K562 (cell line): Measurements from ENCODE around the gene MIF. TPM values are rescaled to one million over a fixed set of nuclear protein-coding genes. Genes with fewer than 3 reads are reported as not detected.
A peak's percentile ranks its signal among the peaks of the same experiment; 100 is the strongest.

ENCODE experiments used
- ATAC-seq: fragments of 200-7000 bp; cut with Tn5 transposase; 3 replicates; pipeline ENCODE4 v1.9.1; 2020; ENCODE audit warnings: moderate library complexity
- BruUV-seq: library from RNA; stranded (reverse); fragments of 400-500 nt; replicated peaks from 2 replicates; lab custom pipeline; 2021; lab: Mats Ljungman, UMichigan
- CTCF ChIA-PET: fragments of 300-600 bp; formaldehyde crosslinking; extraction: SDS; loops from one replicate; lab custom pipeline; 2021; ENCODE audit warnings: low intra/inter-chr PET ratio; lab: Yijun Ruan, JAX
- POLR2A ChIA-PET: fragments of 300-600, 350-650 bp; sonication (Branson Sonifier 250); formaldehyde crosslinking; extraction: SDS; loops from one replicate; lab custom pipeline; 2021; ENCODE audit warnings: antibody characterized with exemption, inconsistent platforms; lab: Yijun Ruan, JAX
- DNase-seq, 4 experiments: peaks; one replicate each; pipeline versions ENCODE4 v3.0.0 to v3.0.0-alpha.2; 2011 to 2018; ENCODE audit warnings: low spot score in 3 of 4, mixed read lengths in 3 of 4; ENCODE audit errors: extremely low read depth in 1 of 4
- FAIRE-seq: peaks from 2 replicates; lab custom pipeline; 2011; peaks lifted over from hg19 to GRCh38; lab: Jason Lieb, UNC
- H2AFZ ChIP-seq: 2 replicates; pipeline ENCODE4 v1.6.0; 2011; ENCODE audit warnings: low read depth, low read length, control low read depth, inconsistent platforms
- H3K27ac ChIP-seq: fragments of 200-600 bp; 3 replicates; pipeline ENCODE4 v1.8.0; 2011; ENCODE audit warnings: low read depth, mild to moderate bottlenecking, control low read depth, inconsistent platforms, low read length, moderate library complexity, mixed read lengths; ENCODE audit errors: extremely low read depth
- H3K27me3 ChIP-seq, 2 experiments: fragments of 300-600 bp in 1 of 2; 2 replicates in 1 of 2; 3 replicates in 1 of 2; pipeline versions ENCODE4 v1.6.0 to v1.8.0; 2011; ENCODE audit warnings: inconsistent platforms in 2 of 2, low read length in 2 of 2, mild to moderate bottlenecking in 1 of 2, mixed read lengths in 1 of 2, moderate library complexity in 1 of 2; ENCODE audit not compliant: control insufficient read depth in 2 of 2, insufficient read depth in 2 of 2
- H3K36me3 ChIP-seq: fragments of 300-600 bp; 3 replicates; pipeline ENCODE4 v1.8.0; 2011; ENCODE audit warnings: mild to moderate bottlenecking, low read length, inconsistent platforms; ENCODE audit not compliant: control insufficient read depth, insufficient read depth
- H3K4me1 ChIP-seq, 2 experiments: fragments of 200-600 bp in 1 of 2; replicated peaks in 1 of 2; 2 replicates in 1 of 2; 3 replicates in 1 of 2; pipeline versions ENCODE4 v1.5.1 to v1.8.0; 2011; ENCODE audit warnings: inconsistent platforms in 2 of 2, low read length in 2 of 2, mild to moderate bottlenecking in 1 of 2, mixed read lengths in 1 of 2, moderate library complexity in 1 of 2; ENCODE audit not compliant: control insufficient read depth in 2 of 2, insufficient read depth in 2 of 2
- H3K4me2 ChIP-seq: 2 replicates; pipeline ENCODE4 v1.6.1; 2011; ENCODE audit warnings: low read length, control low read depth, inconsistent platforms, mixed read lengths; ENCODE audit not compliant: insufficient read depth
- H3K4me3 ChIP-seq: fragments of 200-600 bp; sonication (generic), shearing (Covaris generic); 2 replicates; pipeline ENCODE4 v1.5.1; 2016; ENCODE audit warnings: control low read depth, inconsistent platforms
- H3K79me2 ChIP-seq: fragments of 200-600 bp; 3 replicates; pipeline ENCODE4 v1.8.0; 2011; ENCODE audit warnings: low read length, inconsistent platforms; ENCODE audit not compliant: control insufficient read depth, insufficient read depth
- H3K9ac ChIP-seq, 2 experiments: 2 replicates each; pipeline versions ENCODE4 v1.6.0 to v1.6.1; 2011; ENCODE audit warnings: low read depth in 2 of 2, low read length in 2 of 2, control low read depth in 1 of 2, inconsistent platforms in 1 of 2, mild to moderate bottlenecking in 1 of 2, mixed read lengths in 1 of 2; ENCODE audit not compliant: insufficient read depth in 1 of 2
- H3K9me1 ChIP-seq: one replicate; pipeline ENCODE4 v1.6.0; 2011; ENCODE audit warnings: inconsistent platforms, mild to moderate bottlenecking, low read length, moderate library complexity; ENCODE audit not compliant: control insufficient read depth, insufficient read depth
- H3K9me3 ChIP-seq: replicated peaks from 2 replicates; pipeline ENCODE4 v1.5.1; 2011; ENCODE audit warnings: low read depth, low read length, inconsistent platforms; ENCODE audit not compliant: control insufficient read depth, insufficient read depth
- H4K20me1 ChIP-seq: replicated peaks from 2 replicates; pipeline ENCODE4 v1.6.1; 2011; ENCODE audit warnings: low read length, inconsistent platforms, mixed read lengths; ENCODE audit not compliant: control insufficient read depth, insufficient read depth
- CEBPG ChIP-seq, 3 experiments: fragments of 200-800 bp in 1 of 3; sonication (Bioruptor generic) in 1 of 3; sonication (generic) in 1 of 3; formaldehyde crosslinking in 1 of 3; IDR thresholded peaks in 2 of 3; conservative IDR thresholded peaks in 1 of 3; 2 replicates each; pipeline versions ENCODE4 v1.6.1 to v1.8.0; 2016 to 2022; ENCODE audit warnings: missing compliant biosample characterization in 2 of 3, missing genetic modification characterization in 2 of 3, mild to moderate bottlenecking in 1 of 3, missing genetic modification reagents in 1 of 3
- CREB1 ChIP-seq, 2 experiments: sonication (generic) in 1 of 2; formaldehyde crosslinking in 1 of 2; IDR thresholded peaks; 2 replicates each; pipeline versions ENCODE4 v1.6.1 to v1.8.0; 2012 to 2022; ENCODE audit warnings: inconsistent platforms in 1 of 2, mild to moderate bottlenecking in 1 of 2, missing genetic modification reagents in 1 of 2, moderate library complexity in 1 of 2
- DEAF1 ChIP-seq: fragments of 450-650 bp; formaldehyde crosslinking; IDR thresholded peaks from 2 replicates; pipeline ENCODE4 v1.4.0; 2020; ENCODE audit warnings: mild to moderate bottlenecking, moderate library complexity
- KAT7 ChIP-seq: sonication (generic); formaldehyde crosslinking; IDR thresholded peaks from 2 replicates; pipeline ENCODE4 v1.8.0; 2022; ENCODE audit warnings: missing genetic modification reagents, mild to moderate bottlenecking, borderline replicate concordance
- NRF1 ChIP-seq, 2 experiments: fragments of 450-650 bp; IDR thresholded peaks in 1 of 2; conservative IDR thresholded peaks in 1 of 2; 2 replicates each; pipeline ENCODE4 v1.6.1; 2014; ENCODE audit warnings: mild to moderate bottlenecking in 2 of 2
- PHF8 ChIP-seq: fragments of 200-600 bp; sonication (generic); IDR thresholded peaks from 2 replicates; pipeline ENCODE4 v1.6.1; 2012; ENCODE audit warnings: mixed run types, mild to moderate bottlenecking, inconsistent platforms, low read length, moderate library complexity, borderline replicate concordance
- POLR2B ChIP-seq: fragments of 450-650 bp; IDR thresholded peaks from 2 replicates; pipeline ENCODE4 v1.6.1; 2018; ENCODE audit warnings: low read depth; ENCODE audit not compliant: partially characterized antibody
- RAD51 ChIP-seq: fragments of 450-650 bp; IDR thresholded peaks from 2 replicates; pipeline ENCODE4 v1.7.1; 2016; ENCODE audit warnings: low read depth, mild to moderate bottlenecking, borderline replicate concordance
- SMARCE1 ChIP-seq: fragments of 450-650 bp; IDR thresholded peaks from 2 replicates; pipeline ENCODE4 v1.7.1; 2016; ENCODE audit warnings: mild to moderate bottlenecking
- XRCC3 ChIP-seq: fragments of 450-650 bp; IDR thresholded peaks from 2 replicates; pipeline ENCODE4 v1.6.1; 2017; ENCODE audit warnings: mild to moderate bottlenecking, moderate library complexity
- YY1 ChIP-seq, 3 experiments: IDR thresholded peaks; 2 replicates each; pipeline ENCODE4 v1.6.1; 2011; ENCODE audit warnings: low read length in 2 of 3, mild to moderate bottlenecking in 2 of 3, moderate library complexity in 2 of 3, borderline replicate concordance in 1 of 3, control low read depth in 1 of 3, low read depth in 1 of 3; ENCODE audit not compliant: insufficient read depth in 3 of 3, insufficient replicate concordance in 2 of 3, control insufficient read depth in 1 of 3, insufficient read length in 1 of 3; ENCODE audit errors: extremely low read depth in 1 of 3
- ZNF316 ChIP-seq: fragments of 450-650 bp; IDR thresholded peaks from 2 replicates; pipeline ENCODE4 v1.6.1; 2016
- WGBS: fragments of 100-300 bp; shearing (Covaris generic); methylation state at CpG from one replicate; pipeline ENCODE4 v1.1.6; 2016; ENCODE audit warnings: low coverage, mixed read lengths; ENCODE audit not compliant: insufficient coverage; ENCODE audit errors: missing lambda C conversion rate; 5-methylcytosine and 5-hydroxymethylcytosine counted together
- in situ Hi-C: fragments of 300-500 bp; cut with MboI; formaldehyde crosslinking; loops from 4 replicates; pipeline ENCODE4 v1.15.0; 2018; ENCODE audit warnings: inconsistent platforms, mixed read lengths
- intact Hi-C: fragments of 100-400 bp; cut with micrococcal nuclease; formaldehyde crosslinking; loops from 2 replicates; pipeline ENCODE4 v1.14.2; 2022
- polyA plus RNA-seq, 8 experiments: library from polyadenylated mRNA; depleted of rRNA in 4 of 8; stranded (reverse) in 5 of 8; unstranded in 3 of 8; fragments of >200 nt; fragmentation: Nextera tagmentation in 2 of 8; fragmentation: Illumina TruSeq in 1 of 8; extraction: Ambion mirVana in 2 of 8; extraction: Trizol in 1 of 8; gene quantifications; 2 replicates each; pipeline versions ENCODE4 v1.2.1 to v1.2.3, GENCODE V29; 2011 to 2014; ENCODE audit warnings: inconsistent platforms in 1 of 8, missing spikeins in 1 of 8
- total RNA-seq, 7 experiments: library from RNA; depleted of rRNA in 6 of 7; stranded (reverse); fragments of >200 nt in 6 of 7; fragmentation: Illumina TruSeq in 2 of 7; extraction: Trizol in 2 of 7; gene quantifications; 2 replicates each; pipeline versions ENCODE4 v1.2.1 to v1.2.3, GENCODE V29; 2011 to 2021; ENCODE audit warnings: low replicate concordance in 1 of 7
- TF ChIP-seq, protein P1 (sequence below): sonication (generic); formaldehyde crosslinking; IDR thresholded peaks from 2 replicates; pipeline ENCODE4 v1.8.0; 2023; ENCODE audit warnings: mild to moderate bottlenecking, missing genetic modification reagents

Gene MIF
- total and polyA plus RNA-seq, 9 of the 15 experiments (the other 6 are each of a cell fraction or from before 2014, with no cell fraction given) = 7.4 to 666 (median 193) TPM

DNA sequence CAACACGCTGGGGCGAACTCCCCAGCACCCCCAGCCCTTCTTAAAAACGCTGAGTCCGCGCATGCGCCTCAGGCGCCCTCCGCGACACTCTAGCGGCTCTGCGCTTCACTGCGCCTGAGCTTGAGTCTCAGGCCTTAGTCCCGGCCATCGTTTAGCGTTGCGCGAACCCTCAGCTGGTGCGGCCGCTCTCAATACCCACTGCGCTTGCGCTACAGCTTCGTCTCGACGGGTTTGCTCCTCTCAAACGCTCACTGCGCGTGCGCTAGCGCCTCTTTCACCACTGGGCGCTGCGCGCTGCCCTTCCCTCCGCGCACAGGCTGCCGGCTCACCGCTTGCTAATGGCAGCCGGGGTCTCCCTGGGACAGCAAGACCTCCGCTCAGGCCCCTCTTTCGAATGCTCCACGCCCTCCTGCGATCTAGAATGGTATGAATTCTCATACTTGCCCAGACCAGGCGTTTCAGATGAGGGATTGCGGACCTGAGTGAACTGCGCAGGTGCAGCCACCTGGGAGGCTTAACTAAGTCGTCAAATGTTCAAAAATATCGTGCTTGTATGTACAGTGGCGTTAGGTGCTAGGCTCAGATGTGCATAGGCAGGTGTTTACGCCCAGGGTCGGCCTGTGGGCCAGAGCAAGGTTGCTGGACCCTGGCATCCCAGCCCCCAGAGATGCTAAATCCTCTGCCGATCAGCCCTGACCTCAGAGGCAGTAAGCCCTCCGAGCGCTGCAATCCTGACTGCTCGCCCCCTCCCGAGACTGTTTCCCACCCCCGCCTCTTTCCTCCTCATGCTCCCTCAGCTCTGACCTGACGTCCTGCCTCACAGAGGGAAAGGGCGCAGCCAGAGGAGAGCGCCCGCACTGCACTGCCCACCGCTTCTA is 36.3 kb upstream of the MIF start, which contains the start of gene SLC2A11:
SLC2A11 (plus strand) TSS at position 270 of the 878 bp plus-strand sequence; CDS start at position 395, 125 bp downstream.
- ATAC-seq (peak; percentile 99), DNase-seq (peak; percentile 84 to 96 (median 90)), FAIRE-seq (peak; percentile 93)
- H3K4me3 ChIP-seq = peak within 1 kb of the TSS; percentile 51
- 2% methylated on average over 49 of the region's 60 CpGs for WGBS
- no peaks in the 10 kb centered on the region for H3K79me2 ChIP-seq
- H3K36me3 ChIP-seq = no peaks in the 10 kb centered on the region
- ChIA-PET CTCF (no interaction called here), POLR2A (interaction anchor here (0.6 to 1.1 kb wide), 2 partner anchors 38 to 1056 kb away, joined by 3 read pairs; no protein-coding TSS in a partner anchor)
- in situ Hi-C loops (loop anchor here (25.0 kb wide), 1 partner anchor 546 kb away; no protein-coding TSS in a partner anchor), intact Hi-C loops (no loop called here)
- no peaks in the 10 kb centered on the region for H3K27me3 ChIP-seq
- H3K4me2 ChIP-seq = peak within 1 kb of the TSS; percentile 89
- H2AFZ ChIP-seq = peak within 1 kb of the TSS; percentile 94
- H4K20me1 ChIP-seq = no peaks in the 10 kb centered on the region
- peak within 1 kb of the TSS; percentile 38 for H3K27ac ChIP-seq
- BruUV-seq = TSS peak; percentile 75
- peak within 1 kb of the TSS; percentile 60 to 91 for H3K9ac ChIP-seq
- no peaks in the 10 kb centered on the region for H3K9me3 ChIP-seq
- H3K4me1 ChIP-seq = peaks cover 0 to 19% of the 10 kb centered on the region in 2 experiments; a peak in 3 of 5 replicates
- no peaks in the 10 kb centered on the region for H3K9me1 ChIP-seq
- 0 out of 2 replicates have a peak, but pooled peaks have one; percentile 63 for TF ChIP-seq KAT7 (CRISPR knock-in tag)
- TF ChIP-seq YY1 (IDR thresholded peaks at IDR 0.05; ENCODE audit: borderline replicate concordance in 1 of 3, control insufficient read depth in 1 of 3, extremely low read depth in 1 of 3, insufficient read depth in 3 of 3, insufficient read length in 1 of 3, insufficient replicate concordance in 2 of 3, low read depth in 1 of 3, low read length in 2 of 3) = peak in 1 of 3 experiments; percentile 65
- TF ChIP-seq, protein P1, sequence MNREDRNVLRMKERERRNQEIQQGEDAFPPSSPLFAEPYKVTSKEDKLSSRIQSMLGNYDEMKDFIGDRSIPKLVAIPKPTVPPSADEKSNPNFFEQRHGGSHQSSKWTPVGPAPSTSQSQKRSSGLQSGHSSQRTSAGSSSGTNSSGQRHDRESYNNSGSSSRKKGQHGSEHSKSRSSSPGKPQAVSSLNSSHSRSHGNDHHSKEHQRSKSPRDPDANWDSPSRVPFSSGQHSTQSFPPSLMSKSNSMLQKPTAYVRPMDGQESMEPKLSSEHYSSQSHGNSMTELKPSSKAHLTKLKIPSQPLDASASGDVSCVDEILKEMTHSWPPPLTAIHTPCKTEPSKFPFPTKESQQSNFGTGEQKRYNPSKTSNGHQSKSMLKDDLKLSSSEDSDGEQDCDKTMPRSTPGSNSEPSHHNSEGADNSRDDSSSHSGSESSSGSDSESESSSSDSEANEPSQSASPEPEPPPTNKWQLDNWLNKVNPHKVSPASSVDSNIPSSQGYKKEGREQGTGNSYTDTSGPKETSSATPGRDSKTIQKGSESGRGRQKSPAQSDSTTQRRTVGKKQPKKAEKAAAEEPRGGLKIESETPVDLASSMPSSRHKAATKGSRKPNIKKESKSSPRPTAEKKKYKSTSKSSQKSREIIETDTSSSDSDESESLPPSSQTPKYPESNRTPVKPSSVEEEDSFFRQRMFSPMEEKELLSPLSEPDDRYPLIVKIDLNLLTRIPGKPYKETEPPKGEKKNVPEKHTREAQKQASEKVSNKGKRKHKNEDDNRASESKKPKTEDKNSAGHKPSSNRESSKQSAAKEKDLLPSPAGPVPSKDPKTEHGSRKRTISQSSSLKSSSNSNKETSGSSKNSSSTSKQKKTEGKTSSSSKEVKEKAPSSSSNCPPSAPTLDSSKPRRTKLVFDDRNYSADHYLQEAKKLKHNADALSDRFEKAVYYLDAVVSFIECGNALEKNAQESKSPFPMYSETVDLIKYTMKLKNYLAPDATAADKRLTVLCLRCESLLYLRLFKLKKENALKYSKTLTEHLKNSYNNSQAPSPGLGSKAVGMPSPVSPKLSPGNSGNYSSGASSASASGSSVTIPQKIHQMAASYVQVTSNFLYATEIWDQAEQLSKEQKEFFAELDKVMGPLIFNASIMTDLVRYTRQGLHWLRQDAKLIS = 0 out of 2 replicates have a peak, but pooled peaks have one; percentile 38
- TF ChIP-seq NRF1 (conservative IDR thresholded peaks at IDR 0.05 in 1 of 2, IDR thresholded peaks at IDR 0.05 in 1 of 2) = peak; percentile 99
- peak; percentile 85 for TF ChIP-seq PHF8
- TF ChIP-seq POLR2B = peak; percentile 92
- no peak for TF ChIP-seq CEBPG (CRISPR knock-in tag; IDR thresholded peaks at IDR 0.05)
- TF ChIP-seq CEBPG (tag; conservative IDR thresholded peaks at IDR 0.05 in 1 of 2, IDR thresholded peaks at IDR 0.05 in 1 of 2) = no peak
- peak; percentile 81 for TF ChIP-seq ZNF316
- no peak for TF ChIP-seq RAD51
- no peak for TF ChIP-seq XRCC3
- TF ChIP-seq DEAF1 (CRISPR knock-in tag) = no peak
- TF ChIP-seq CREB1 (IDR thresholded peaks at IDR 0.05) = no peak
- TF ChIP-seq CREB1 (CRISPR knock-in tag; IDR thresholded peaks at IDR 0.05) = peak; percentile 46; the same call in 1 of the 2 replicates
- 0 out of 2 replicates have a peak, but pooled peaks have one; percentile 22 for TF ChIP-seq SMARCE1
